K562 (cell line): ENCODE results near the gene HOXC10. TPM values are rescaled to one million over a fixed set of nuclear protein-coding genes. Genes with fewer than 3 reads are reported as not detected.

Experiments used
- ATAC-seq: fragments of 200-7000 bp; cut with Tn5 transposase; 3 replicates; pipeline ENCODE4 v1.9.1; 2020; ENCODE audit warnings: moderate library complexity
- BruUV-seq: library from RNA; stranded (reverse); fragments of 400-500 nt; replicated peaks from 2 replicates; lab custom pipeline; 2021; lab: Mats Ljungman, UMichigan
- CTCF ChIA-PET: fragments of 300-600 bp; formaldehyde crosslinking; extraction: SDS; loops from one replicate; lab custom pipeline; 2021; ENCODE audit warnings: low intra/inter-chr PET ratio; lab: Yijun Ruan, JAX
- POLR2A ChIA-PET: fragments of 300-600, 350-650 bp; sonication (Branson Sonifier 250); formaldehyde crosslinking; extraction: SDS; loops from one replicate; lab custom pipeline; 2021; ENCODE audit warnings: antibody characterized with exemption, inconsistent platforms; lab: Yijun Ruan, JAX
- DNase-seq, 4 experiments: peaks; one replicate each; pipeline versions ENCODE4 v3.0.0 to v3.0.0-alpha.2; 2011 to 2018; ENCODE audit warnings: low spot score in 3 of 4, mixed read lengths in 3 of 4; ENCODE audit errors: extremely low read depth in 1 of 4
- FAIRE-seq: peaks from 2 replicates; lab custom pipeline; 2011; peaks lifted over from hg19 to GRCh38; lab: Jason Lieb, UNC
- H2AFZ ChIP-seq: 2 replicates; pipeline ENCODE4 v1.6.0; 2011; ENCODE audit warnings: low read depth, low read length, control low read depth, inconsistent platforms
- H3K27ac ChIP-seq: fragments of 200-600 bp; 3 replicates; pipeline ENCODE4 v1.8.0; 2011; ENCODE audit warnings: low read depth, mild to moderate bottlenecking, control low read depth, inconsistent platforms, low read length, moderate library complexity, mixed read lengths; ENCODE audit errors: extremely low read depth
- H3K27me3 ChIP-seq, 2 experiments: fragments of 300-600 bp in 1 of 2; 2 replicates in 1 of 2; 3 replicates in 1 of 2; pipeline versions ENCODE4 v1.6.0 to v1.8.0; 2011; ENCODE audit warnings: inconsistent platforms in 2 of 2, low read length in 2 of 2, mild to moderate bottlenecking in 1 of 2, mixed read lengths in 1 of 2, moderate library complexity in 1 of 2; ENCODE audit not compliant: control insufficient read depth in 2 of 2, insufficient read depth in 2 of 2
- H3K36me3 ChIP-seq: fragments of 300-600 bp; 3 replicates; pipeline ENCODE4 v1.8.0; 2011; ENCODE audit warnings: mild to moderate bottlenecking, low read length, inconsistent platforms; ENCODE audit not compliant: control insufficient read depth, insufficient read depth
- H3K4me1 ChIP-seq, 2 experiments: fragments of 200-600 bp in 1 of 2; replicated peaks in 1 of 2; 2 replicates in 1 of 2; 3 replicates in 1 of 2; pipeline versions ENCODE4 v1.5.1 to v1.8.0; 2011; ENCODE audit warnings: inconsistent platforms in 2 of 2, low read length in 2 of 2, mild to moderate bottlenecking in 1 of 2, mixed read lengths in 1 of 2, moderate library complexity in 1 of 2; ENCODE audit not compliant: control insufficient read depth in 2 of 2, insufficient read depth in 2 of 2
- H3K4me2 ChIP-seq: 2 replicates; pipeline ENCODE4 v1.6.1; 2011; ENCODE audit warnings: low read length, control low read depth, inconsistent platforms, mixed read lengths; ENCODE audit not compliant: insufficient read depth
- H3K4me3 ChIP-seq: fragments of 200-600 bp; sonication (generic), shearing (Covaris generic); 2 replicates; pipeline ENCODE4 v1.5.1; 2016; ENCODE audit warnings: control low read depth, inconsistent platforms
- H3K79me2 ChIP-seq: fragments of 200-600 bp; 3 replicates; pipeline ENCODE4 v1.8.0; 2011; ENCODE audit warnings: low read length, inconsistent platforms; ENCODE audit not compliant: control insufficient read depth, insufficient read depth
- H3K9ac ChIP-seq, 2 experiments: 2 replicates each; pipeline versions ENCODE4 v1.6.0 to v1.6.1; 2011; ENCODE audit warnings: low read depth in 2 of 2, low read length in 2 of 2, control low read depth in 1 of 2, inconsistent platforms in 1 of 2, mild to moderate bottlenecking in 1 of 2, mixed read lengths in 1 of 2; ENCODE audit not compliant: insufficient read depth in 1 of 2
- H3K9me1 ChIP-seq: one replicate; pipeline ENCODE4 v1.6.0; 2011; ENCODE audit warnings: inconsistent platforms, mild to moderate bottlenecking, low read length, moderate library complexity; ENCODE audit not compliant: control insufficient read depth, insufficient read depth
- H3K9me3 ChIP-seq: replicated peaks from 2 replicates; pipeline ENCODE4 v1.5.1; 2011; ENCODE audit warnings: low read depth, low read length, inconsistent platforms; ENCODE audit not compliant: control insufficient read depth, insufficient read depth
- H4K20me1 ChIP-seq: replicated peaks from 2 replicates; pipeline ENCODE4 v1.6.1; 2011; ENCODE audit warnings: low read length, inconsistent platforms, mixed read lengths; ENCODE audit not compliant: control insufficient read depth, insufficient read depth
- HLTF ChIP-seq: fragments of 450-650 bp; IDR thresholded peaks from 2 replicates; pipeline ENCODE4 v1.6.1; 2016
- NFYB ChIP-seq: IDR thresholded peaks from 2 replicates; pipeline ENCODE4 v1.6.1; 2011; ENCODE audit warnings: mild to moderate bottlenecking, moderate library complexity; ENCODE audit not compliant: insufficient read length; ENCODE audit errors: extremely low read depth
- PYGO2 ChIP-seq: fragments of 450-650 bp; IDR thresholded peaks from 2 replicates; pipeline ENCODE4 v1.6.1; 2016; ENCODE audit warnings: mild to moderate bottlenecking, missing genetic modification characterization, moderate library complexity, missing compliant biosample characterization
- ZNF165 ChIP-seq: fragments of 250-450 bp; sonication (Bioruptor Pico); IDR thresholded peaks from 2 replicates; pipeline ENCODE4 v1.4.0; 2020; ENCODE audit warnings: borderline replicate concordance
- ZNF551 ChIP-seq: fragments of 250-450 bp; sonication (Bioruptor Pico); IDR thresholded peaks from 2 replicates; pipeline ENCODE4 v1.5.0; 2021; ENCODE audit warnings: mild to moderate bottlenecking, moderate library complexity
- WGBS: fragments of 100-300 bp; shearing (Covaris generic); methylation state at CpG from one replicate; pipeline ENCODE4 v1.1.6; 2016; ENCODE audit warnings: low coverage, mixed read lengths; ENCODE audit not compliant: insufficient coverage; ENCODE audit errors: missing lambda C conversion rate; 5-methylcytosine and 5-hydroxymethylcytosine counted together
- in situ Hi-C: fragments of 300-500 bp; cut with MboI; formaldehyde crosslinking; loops from 4 replicates; pipeline ENCODE4 v1.15.0; 2018; ENCODE audit warnings: inconsistent platforms, mixed read lengths
- intact Hi-C: fragments of 100-400 bp; cut with micrococcal nuclease; formaldehyde crosslinking; loops from 2 replicates; pipeline ENCODE4 v1.14.2; 2022
- polyA plus RNA-seq, 8 experiments: library from polyadenylated mRNA; depleted of rRNA in 4 of 8; stranded (reverse) in 5 of 8; unstranded in 3 of 8; fragments of >200 nt; fragmentation: Nextera tagmentation in 2 of 8; fragmentation: Illumina TruSeq in 1 of 8; extraction: Ambion mirVana in 2 of 8; extraction: Trizol in 1 of 8; gene quantifications; 2 replicates each; pipeline versions ENCODE4 v1.2.1 to v1.2.3, GENCODE V29; 2011 to 2014; ENCODE audit warnings: inconsistent platforms in 1 of 8, missing spikeins in 1 of 8
- total RNA-seq, 7 experiments: library from RNA; depleted of rRNA in 6 of 7; stranded (reverse); fragments of >200 nt in 6 of 7; fragmentation: Illumina TruSeq in 2 of 7; extraction: Trizol in 2 of 7; gene quantifications; 2 replicates each; pipeline versions ENCODE4 v1.2.1 to v1.2.3, GENCODE V29; 2011 to 2021; ENCODE audit warnings: low replicate concordance in 1 of 7
- TF ChIP-seq, protein P1 (sequence below), 2 experiments: fragments of 450-650 bp in 1 of 2; sonication (generic) in 1 of 2; formaldehyde crosslinking in 1 of 2; IDR thresholded peaks; 2 replicates each; pipeline versions ENCODE4 v1.7.1 to v1.9.0; 2016 to 2022; ENCODE audit warnings: inconsistent platforms in 1 of 2, mild to moderate bottlenecking in 1 of 2, missing genetic modification reagents in 1 of 2

Gene HOXC10
- total and polyA plus RNA-seq, 9 of the 15 experiments (the other 6 are each of a cell fraction or from before 2014, with no cell fraction given) = 0.13 to 0.77 (median 0.35) TPM; not detected in 2

GRCh38 chr12:54032086-54032619 lies 47.2 kb downstream of the HOXC10 start:
- FAIRE-seq (no peak), DNase-seq (peak in 1 of 4 experiments; percentile 30), ATAC-seq (no peak; the same call in 2 of the 3 replicates)
- Histone ChIP-seq H4K20me1 (no peaks in the 10 kb centered on the region), H3K9ac (no peak overlapping the region), H3K9me1 (no peaks in the 10 kb centered on the region), H3K79me2 (no peaks in the 10 kb centered on the region), H3K4me1 (peaks cover 0 to 28% of the 10 kb centered on the region in 2 experiments; a peak in 2 of 5 replicates), H3K4me2 (no peak overlapping the region), H3K4me3 (no peak overlapping the region), H3K36me3 (peaks cover 2% of the 10 kb centered on the region; the same call in 1 of the 3 replicates), H3K27me3 (no peaks in the 10 kb centered on the region), H3K27ac (no peak overlapping the region), H3K9me3 (no peaks in the 10 kb centered on the region), H2AFZ (no peak overlapping the region)
- POLR2A ChIA-PET = interaction anchor here (0.7 to 0.8 kb wide), 2 partner anchors 14 to 133 kb away, joined by 4 to 6 read pairs; no protein-coding TSS in a partner anchor
- TF ChIP-seq, protein P1, sequence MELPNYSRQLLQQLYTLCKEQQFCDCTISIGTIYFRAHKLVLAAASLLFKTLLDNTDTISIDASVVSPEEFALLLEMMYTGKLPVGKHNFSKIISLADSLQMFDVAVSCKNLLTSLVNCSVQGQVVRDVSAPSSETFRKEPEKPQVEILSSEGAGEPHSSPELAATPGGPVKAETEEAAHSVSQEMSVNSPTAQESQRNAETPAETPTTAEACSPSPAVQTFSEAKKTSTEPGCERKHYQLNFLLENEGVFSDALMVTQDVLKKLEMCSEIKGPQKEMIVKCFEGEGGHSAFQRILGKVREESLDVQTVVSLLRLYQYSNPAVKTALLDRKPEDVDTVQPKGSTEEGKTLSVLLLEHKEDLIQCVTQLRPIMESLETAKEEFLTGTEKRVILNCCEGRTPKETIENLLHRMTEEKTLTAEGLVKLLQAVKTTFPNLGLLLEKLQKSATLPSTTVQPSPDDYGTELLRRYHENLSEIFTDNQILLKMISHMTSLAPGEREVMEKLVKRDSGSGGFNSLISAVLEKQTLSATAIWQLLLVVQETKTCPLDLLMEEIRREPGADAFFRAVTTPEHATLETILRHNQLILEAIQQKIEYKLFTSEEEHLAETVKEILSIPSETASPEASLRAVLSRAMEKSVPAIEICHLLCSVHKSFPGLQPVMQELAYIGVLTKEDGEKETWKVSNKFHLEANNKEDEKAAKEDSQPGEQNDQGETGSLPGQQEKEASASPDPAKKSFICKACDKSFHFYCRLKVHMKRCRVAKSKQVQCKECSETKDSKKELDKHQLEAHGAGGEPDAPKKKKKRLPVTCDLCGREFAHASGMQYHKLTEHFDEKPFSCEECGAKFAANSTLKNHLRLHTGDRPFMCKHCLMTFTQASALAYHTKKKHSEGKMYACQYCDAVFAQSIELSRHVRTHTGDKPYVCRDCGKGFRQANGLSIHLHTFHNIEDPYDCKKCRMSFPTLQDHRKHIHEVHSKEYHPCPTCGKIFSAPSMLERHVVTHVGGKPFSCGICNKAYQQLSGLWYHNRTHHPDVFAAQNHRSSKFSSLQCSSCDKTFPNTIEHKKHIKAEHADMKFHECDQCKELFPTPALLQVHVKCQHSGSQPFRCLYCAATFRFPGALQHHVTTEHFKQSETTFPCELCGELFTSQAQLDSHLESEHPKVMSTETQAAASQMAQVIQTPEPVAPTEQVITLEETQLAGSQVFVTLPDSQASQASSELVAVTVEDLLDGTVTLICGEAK (IDR thresholded peaks at IDR 0.05) = no peak
- TF ChIP-seq, protein P1 (CRISPR knock-in tag; IDR thresholded peaks at IDR 0.05) = no peak
- no peak for TF ChIP-seq ZNF551 (CRISPR knock-in tag)
- no peak for TF ChIP-seq PYGO2 (tag)
- no peak for TF ChIP-seq NFYB
- no peak for TF ChIP-seq ZNF165
- no peak for TF ChIP-seq HLTF
- 44% methylated on average over 6 of the region's 6 CpGs for WGBS
- BruUV-seq = no TSS peak
- CTCF ChIA-PET = interaction anchor here (0.7 to 2.6 kb wide), 9 partner anchors 26 to 329 kb away, joined by 3 to 36 read pairs (median 10); no protein-coding TSS in a partner anchor
- intact Hi-C loops (loop anchor here (1.0 to 2.0 kb wide), 3 partner anchors 25 to 159 kb away; no protein-coding TSS in a partner anchor), in situ Hi-C loops (no loop called here)
